Measurements from ENCODE around the gene NELFCD.

- TF ChIP-seq JUND (IDR thresholded peaks at IDR 0.05), result no peak
- TF ChIP-seq REST (IDR thresholded peaks at IDR 0.05; ENCODE audit: low read depth), result no peak
- TF ChIP-seq SRF (IDR thresholded peaks at IDR 0.05; ENCODE audit: low read depth), result no peak
- no peak for TF ChIP-seq RAD21 (IDR thresholded peaks at IDR 0.05; ENCODE audit: low read depth)
- TF ChIP-seq CTCF (IDR thresholded peaks at IDR 0.05 in 2 of 3, conservative IDR thresholded peaks at IDR 0.05 in 1 of 3; ENCODE audit: borderline replicate concordance in 1 of 3, insufficient read depth in 1 of 3, low read depth in 2 of 3, low read length in 2 of 3), result no peak
- TF ChIP-seq POLR2A (IDR thresholded peaks at IDR 0.05; ENCODE audit: borderline replicate concordance, extremely low read depth, insufficient read depth, insufficient read length), result no peak
- TF ChIP-seq EGR1 (IDR thresholded peaks at IDR 0.05; ENCODE audit: low read depth), result no peak
- no peak for TF ChIP-seq POLR2AphosphoS5 (IDR thresholded peaks at IDR 0.05; ENCODE audit: low read depth, low read length)
- no peak for TF ChIP-seq ZBTB33 (IDR thresholded peaks at IDR 0.05; ENCODE audit: extremely low read depth, insufficient replicate concordance, low read length)
- no peak for TF ChIP-seq ATF3 (IDR thresholded peaks at IDR 0.05)
- no peak for TF ChIP-seq ZNF274 (IDR thresholded peaks at IDR 0.05; ENCODE audit: low read depth, low read length)
Measured at GRCh38 chr20:59024111-59024530, 43.1 kb downstream of the NELFCD start.
